Fibroblast of skin of scalp (primary cell): ENCODE results near the gene INTS6.

Experiments
- DNase-seq: peaks from one replicate; pipeline ENCODE4 v3.0.0-alpha.2; 2013

The INTS6 gene

DNA sequence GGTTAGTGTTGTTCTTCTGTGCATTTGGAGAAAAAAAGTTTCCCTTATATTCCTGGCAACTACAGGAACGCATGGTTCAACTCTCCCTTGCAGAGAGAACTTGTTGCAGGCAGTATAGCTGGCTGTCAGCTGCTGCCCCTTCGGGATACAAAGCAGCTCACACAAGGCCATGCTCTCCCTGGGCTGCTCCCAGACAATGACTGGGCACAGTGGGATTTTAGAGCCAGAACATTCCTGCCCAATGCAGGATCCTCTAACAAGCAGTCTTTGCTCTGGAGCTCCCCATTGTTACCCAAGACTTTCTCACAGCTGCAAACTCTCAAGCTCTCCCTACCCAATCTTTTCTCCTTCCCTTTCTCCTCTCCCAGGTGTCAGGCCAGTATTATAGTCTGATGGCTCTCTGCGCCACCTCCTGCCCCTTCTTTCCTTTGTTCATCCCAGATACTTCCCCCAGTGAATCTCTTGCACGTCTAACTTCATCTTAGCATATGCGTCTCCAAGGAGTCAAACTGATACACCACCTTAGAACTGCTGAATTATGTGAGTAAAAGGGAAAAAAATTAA lies 140.8 kb downstream of the INTS6 start:
- DNase-seq, result no peak
